ENCODE results near the gene KHDC4.

GRCh38 chr1:155892796-155893195 is 41.4 kb downstream of the KHDC4 start:
- TF ChIP-seq ZNF239 (tag by site-specific recombination; IDR thresholded peaks at IDR 0.05) (no peak), BCL11A (tag by site-specific recombination; IDR thresholded peaks at IDR 0.05; ENCODE audit: low read depth) (peak; percentile 63; the same call in 1 of the 2 replicates), ZNF645 (tag by site-specific recombination; IDR thresholded peaks at IDR 0.05) (no peak), CTCF (tag by site-specific recombination; IDR thresholded peaks at IDR 0.05) (no peak), ZNF24 (tag by site-specific recombination; IDR thresholded peaks at IDR 0.05) (no peak), ZNF580 (tag by site-specific recombination; IDR thresholded peaks at IDR 0.05) (no peak), ZNF596 (tag by site-specific recombination; IDR thresholded peaks at IDR 0.05) (no peak), ZNF157 (tag by site-specific recombination; IDR thresholded peaks at IDR 0.05) (no peak), ZNF600 (tag by site-specific recombination; IDR thresholded peaks at IDR 0.05) (no peak), MZF1 (tag by site-specific recombination; IDR thresholded peaks at IDR 0.05; ENCODE audit: borderline replicate concordance) (no peak), TCF7L2 (IDR thresholded peaks at IDR 0.05; ENCODE audit: borderline replicate concordance, low read depth, low read length) (no peak), ZNF10 (tag by site-specific recombination; IDR thresholded peaks at IDR 0.05) (no peak)

Data from HEK293 (cell line).